Activated B cell treated with CpG ODN at 0.5 μM for 24 hours (primary cell): Measurements from ENCODE around the gene PTPRZ1. TPM values are rescaled to one million over a fixed set of nuclear protein-coding genes. Genes with fewer than 3 reads are reported as not detected.

ENCODE experiments used
- ATAC-seq: fragments of 200-7000 bp; cut with Tn5 transposase; one replicate; pipeline ENCODE4 v1.10.0; 2021; ENCODE audit warnings: low read depth, mild to moderate bottlenecking, moderate library complexity
- CTCF ChIA-PET: fragments of 350-600 bp; sonication (Branson Sonifier 250); formaldehyde crosslinking; loops from one replicate; lab custom pipeline; 2021; ENCODE audit warnings: antibody characterized with exemption; lab: Charles Lee
- POLR2A ChIA-PET: fragments of 350-600 bp; sonication (Branson Sonifier 250); formaldehyde crosslinking; loops from one replicate; lab custom pipeline; 2021; ENCODE audit warnings: antibody characterized with exemption; lab: Charles Lee
- DNase-seq: peaks from one replicate; pipeline ENCODE4 v3.0.0; 2022
- H3K27ac Mint-ChIP-seq: one replicate; pipeline ENCODE4 v1.8.0; 2020; ENCODE audit warnings: mixed read lengths
- H3K27me3 Mint-ChIP-seq: one replicate; pipeline ENCODE4 v1.8.0; 2021; ENCODE audit warnings: mixed read lengths
- H3K36me3 Mint-ChIP-seq: one replicate; pipeline ENCODE4 v1.8.0; 2021; ENCODE audit warnings: low read depth, mixed read lengths
- H3K4me1 Mint-ChIP-seq: one replicate; pipeline ENCODE4 v1.8.0; 2021; ENCODE audit warnings: mixed read lengths
- H3K4me3 Mint-ChIP-seq: one replicate; pipeline ENCODE4 v1.8.0; 2020; ENCODE audit warnings: mild to moderate bottlenecking, mixed read lengths
- H3K9me3 Mint-ChIP-seq: one replicate; pipeline ENCODE4 v1.8.0; 2020; ENCODE audit warnings: mixed read lengths
- CTCF ChIP-seq: fragments of 200-600 bp; IDR thresholded peaks from one replicate; pipeline ENCODE4 v1.8.0; 2022; ENCODE audit warnings: antibody characterized with exemption, mild to moderate bottlenecking
- intact Hi-C: fragments of 100-400 bp; cut with micrococcal nuclease; formaldehyde crosslinking; loops from one replicate; pipeline ENCODE4 v1.15.1; 2024
- total RNA-seq: library from RNA; stranded (reverse); gene quantifications from 2 replicates; pipeline ENCODE4 v1.2.3, GENCODE V29; 2022

PTPRZ1 gene
- total RNA-seq, 1 donor from 2014 or later, result not detected

GRCh38 chr7:122013065-122013464 lies 140.1 kb downstream of the PTPRZ1 start:
- Mint-ChIP-seq H3K9me3 (no peaks in the 10 kb centered on the region), H3K36me3 (no peaks in the 10 kb centered on the region), H3K4me3 (no peak overlapping the region), H3K4me1 (no peaks in the 10 kb centered on the region), H3K27ac (no peak overlapping the region), H3K27me3 (no peaks in the 10 kb centered on the region)
- intact Hi-C loops, result no loop called here
- DNase-seq, result no peak
- ChIA-PET POLR2A (no interaction called here), CTCF (no interaction called here)
- ATAC-seq, result no peak
- no peak for TF ChIP-seq CTCF

GRCh38 chr7:122013630-122014029 lies 140.7 kb downstream of the PTPRZ1 start:
- Mint-ChIP-seq H3K27ac (no peak overlapping the region), H3K4me3 (no peak overlapping the region), H3K36me3 (no peaks in the 10 kb centered on the region), H3K9me3 (no peaks in the 10 kb centered on the region), H3K4me1 (no peaks in the 10 kb centered on the region), H3K27me3 (no peaks in the 10 kb centered on the region)
- ATAC-seq (no peak), DNase-seq (no peak)
- TF ChIP-seq CTCF, result no peak
- intact Hi-C loops, result no loop called here
- POLR2A ChIA-PET, result no interaction called here
- CTCF ChIA-PET, result no interaction called here

- Mint-ChIP-seq H3K4me3 (no peak overlapping the region), H3K36me3 (no peaks in the 10 kb centered on the region), H3K4me1 (no peaks in the 10 kb centered on the region), H3K9me3 (no peaks in the 10 kb centered on the region), H3K27ac (no peak overlapping the region), H3K27me3 (no peaks in the 10 kb centered on the region)
- DNase-seq (no peak), ATAC-seq (no peak)
- intact Hi-C loops, result no loop called here
- no peak for TF ChIP-seq CTCF
- ChIA-PET POLR2A (no interaction called here), CTCF (no interaction called here)
Observed at GRCh38 chr7:122014697-122015096, 141.7 kb downstream of the PTPRZ1 start.

- ChIA-PET CTCF (no interaction called here), POLR2A (no interaction called here)
- ATAC-seq, result no peak
- H3K27me3 Mint-ChIP-seq, result peaks cover 2% of the 10 kb centered on the region
- intact Hi-C loops, result no loop called here
- no peak for DNase-seq
- H3K4me3 Mint-ChIP-seq, result no peak overlapping the region
- no peak for TF ChIP-seq CTCF
- no peaks in the 10 kb centered on the region for H3K9me3 Mint-ChIP-seq
- H3K27ac Mint-ChIP-seq, result no peak overlapping the region
- H3K36me3 Mint-ChIP-seq, result no peaks in the 10 kb centered on the region
- H3K4me1 Mint-ChIP-seq, result no peaks in the 10 kb centered on the region
Observed at GRCh38 chr7:122018032-122018431, 145.1 kb downstream of the PTPRZ1 start.

GRCh38 chr7:122027058-122027457 lies 154.1 kb downstream of the PTPRZ1 start:
- Mint-ChIP-seq H3K27ac (no peak overlapping the region), H3K9me3 (no peaks in the 10 kb centered on the region), H3K36me3 (no peaks in the 10 kb centered on the region), H3K27me3 (peaks cover 4% of the 10 kb centered on the region), H3K4me1 (no peaks in the 10 kb centered on the region), H3K4me3 (no peak overlapping the region)
- ATAC-seq (no peak), DNase-seq (no peak)
- ChIA-PET CTCF (no interaction called here), POLR2A (no interaction called here)
- intact Hi-C loops, result no loop called here
- TF ChIP-seq CTCF, result no peak
